ENCODE results near the gene HOXC5.

HOXC5 gene
- total RNA-seq, result 0 reads per million in 2 donors

DNA sequence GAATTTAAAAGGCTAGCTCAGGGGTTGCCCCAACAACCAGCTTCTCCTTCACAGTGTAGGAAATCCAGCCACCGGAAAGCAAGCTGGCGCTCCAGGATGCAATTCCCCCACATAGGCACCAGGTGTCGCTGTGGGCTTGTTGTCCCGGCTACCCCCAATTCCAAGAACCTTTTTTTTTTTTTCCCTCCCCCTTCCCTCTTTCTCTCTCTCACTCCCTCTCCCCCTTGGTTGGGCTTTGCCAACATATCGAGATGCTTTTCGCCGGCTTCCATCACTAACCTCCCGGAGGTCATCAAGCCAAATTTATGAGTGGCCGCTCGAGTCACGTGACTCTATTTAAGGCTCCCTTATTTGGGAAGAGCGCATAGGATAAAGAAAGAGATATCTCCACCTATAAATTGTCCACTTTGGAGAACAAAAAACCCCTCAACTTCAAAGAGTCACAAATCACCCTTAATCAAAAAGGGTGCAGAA, at the start of gene HOXC5:
TSS of gene HOXC5 (plus strand) at position 424 of the 474 bp plus-strand sequence. CDS start 73 bp downstream, outside the sequence.
- no peak for DNase-seq

DNA sequence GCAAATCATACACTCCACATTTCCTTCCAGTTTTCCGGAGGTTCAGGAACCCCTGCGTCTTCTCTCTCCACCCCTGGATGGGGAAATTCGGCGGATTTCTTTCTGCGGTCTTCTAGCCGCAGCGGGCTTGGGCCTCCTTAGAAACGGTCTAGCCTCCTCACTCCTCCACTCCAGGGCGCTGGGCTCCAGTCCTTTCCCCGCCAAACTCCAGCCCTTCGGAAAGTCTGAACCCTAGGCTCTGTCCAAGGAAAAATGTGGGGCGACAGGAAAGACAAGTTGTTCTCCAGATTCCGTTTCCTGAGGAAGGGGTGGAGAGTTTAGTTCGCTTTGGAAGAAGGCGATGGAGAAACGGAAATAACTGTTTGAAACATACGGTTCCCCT, 49.3 kb upstream of the HOXC5 start:
- DNase-seq, result no peak

DNA sequence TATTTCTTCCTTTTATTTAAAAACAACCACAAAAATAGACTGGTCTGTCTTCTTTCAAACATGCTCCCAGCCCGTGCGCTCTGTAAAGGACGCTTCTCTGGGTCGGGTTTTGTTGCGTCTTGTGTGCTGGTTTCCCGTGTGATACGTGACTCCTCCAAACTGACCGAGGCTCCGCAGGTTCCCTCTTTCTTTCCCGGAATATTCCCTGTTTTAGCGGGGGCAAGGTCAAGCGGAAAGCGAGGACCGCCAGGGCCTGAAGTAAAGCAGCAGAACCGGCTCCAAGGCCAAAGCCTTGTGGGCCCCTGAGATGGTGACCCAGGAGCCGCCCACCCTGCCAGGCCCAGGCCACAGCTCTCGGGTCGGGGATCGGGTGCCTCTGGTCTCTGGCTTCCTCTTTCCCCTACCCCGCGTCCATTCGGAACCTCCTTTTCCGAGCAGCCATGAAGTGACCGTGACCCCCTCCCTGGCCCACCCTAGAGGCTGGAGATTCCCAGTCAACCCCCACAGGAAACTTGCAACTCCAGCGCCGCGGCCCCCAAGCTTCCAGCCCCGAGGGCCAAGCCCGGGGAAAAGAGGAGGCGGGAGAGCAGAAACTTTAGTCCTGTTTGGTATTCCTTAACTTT, 48.8 kb upstream of the HOXC5 start:
- no peak for DNase-seq

DNA sequence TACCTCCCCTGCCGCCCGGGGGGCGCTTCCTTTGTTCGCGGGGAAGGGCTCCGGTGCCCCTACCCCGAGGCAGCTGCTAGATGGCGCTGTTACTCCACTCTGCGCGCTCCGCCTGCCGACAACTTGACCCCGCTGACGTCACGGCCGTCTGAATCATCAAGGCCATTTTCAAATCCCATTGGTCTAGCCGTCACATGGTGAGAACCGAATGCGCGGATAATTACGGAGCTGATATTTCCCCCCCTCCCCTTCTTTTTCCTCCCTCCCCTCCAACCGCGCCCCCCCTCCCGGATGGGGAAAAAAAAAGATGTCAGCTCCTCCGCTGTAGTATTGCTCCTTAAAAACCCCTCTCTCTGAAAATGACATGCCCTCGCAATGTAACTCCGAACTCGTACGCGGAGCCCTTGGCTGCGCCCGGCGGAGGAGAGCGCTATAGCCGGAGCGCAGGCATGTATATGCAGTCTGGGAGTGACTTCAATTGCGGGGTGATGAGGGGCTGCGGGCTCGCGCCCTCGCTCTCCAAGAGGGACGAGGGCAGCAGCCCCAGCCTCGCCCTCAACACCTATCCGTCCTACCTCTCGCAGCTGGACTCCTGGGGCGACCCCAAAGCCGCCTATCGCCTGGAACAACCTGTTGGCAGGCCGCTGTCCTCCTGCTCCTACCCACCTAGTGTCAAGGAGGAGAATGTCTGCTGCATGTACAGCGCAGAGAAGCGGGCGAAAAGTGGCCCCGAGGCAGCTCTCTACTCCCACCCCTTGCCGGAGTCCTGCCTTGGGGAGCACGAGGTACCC, 47.8 kb upstream of the HOXC5 start, which contains the start of gene HOXC10:
TSS of gene HOXC10 (plus strand) at position 246 of the 791 bp plus-strand sequence. CDS start at position 360, 114 bp downstream.
- peak; percentile 32 for DNase-seq

DNA sequence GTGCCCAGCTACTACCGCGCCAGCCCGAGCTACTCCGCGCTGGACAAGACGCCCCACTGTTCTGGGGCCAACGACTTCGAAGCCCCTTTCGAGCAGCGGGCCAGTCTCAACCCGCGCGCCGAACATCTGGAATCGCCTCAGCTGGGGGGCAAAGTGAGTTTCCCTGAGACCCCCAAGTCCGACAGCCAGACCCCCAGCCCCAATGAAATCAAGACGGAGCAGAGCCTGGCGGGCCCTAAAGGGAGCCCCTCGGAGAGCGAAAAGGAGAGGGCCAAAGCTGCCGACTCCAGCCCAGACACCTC, 47.2 kb upstream of the HOXC5 start:
- no peak for DNase-seq

DNA sequence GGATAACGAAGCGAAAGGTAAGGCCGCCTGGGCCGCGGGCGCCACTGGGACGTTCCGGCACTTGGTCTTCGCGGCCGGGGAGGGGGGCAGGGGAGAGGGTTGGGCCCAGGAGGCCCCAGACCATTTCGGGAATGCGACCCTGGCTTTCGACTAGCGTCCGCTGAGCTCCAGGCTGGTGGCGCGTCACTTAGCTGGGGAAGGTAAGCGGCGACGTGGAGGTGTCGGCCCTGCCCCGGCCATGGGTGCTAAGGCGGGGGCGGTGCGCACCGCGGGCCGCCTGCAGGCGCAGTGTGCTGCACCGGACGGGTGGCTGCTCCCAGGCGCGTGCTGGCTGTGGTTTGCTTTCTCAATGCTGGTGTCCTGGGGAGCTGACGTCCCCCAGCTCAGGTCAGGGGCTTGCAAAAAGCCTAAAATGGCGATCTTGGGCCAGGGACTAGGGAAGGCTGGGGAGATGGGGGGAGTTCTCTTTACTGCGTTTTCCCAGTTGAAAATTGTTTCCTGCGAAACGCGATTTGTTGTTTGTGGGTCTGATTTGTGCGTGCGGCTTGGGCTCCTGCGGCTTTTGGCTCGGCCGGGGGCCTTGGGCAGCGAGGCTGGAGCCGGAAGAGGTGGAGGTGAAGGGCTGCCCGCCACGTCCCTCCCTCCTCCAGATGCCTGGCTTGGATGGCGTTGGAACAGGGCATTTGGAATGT, 46.7 kb upstream of the HOXC5 start:
- no peak for DNase-seq

DNA sequence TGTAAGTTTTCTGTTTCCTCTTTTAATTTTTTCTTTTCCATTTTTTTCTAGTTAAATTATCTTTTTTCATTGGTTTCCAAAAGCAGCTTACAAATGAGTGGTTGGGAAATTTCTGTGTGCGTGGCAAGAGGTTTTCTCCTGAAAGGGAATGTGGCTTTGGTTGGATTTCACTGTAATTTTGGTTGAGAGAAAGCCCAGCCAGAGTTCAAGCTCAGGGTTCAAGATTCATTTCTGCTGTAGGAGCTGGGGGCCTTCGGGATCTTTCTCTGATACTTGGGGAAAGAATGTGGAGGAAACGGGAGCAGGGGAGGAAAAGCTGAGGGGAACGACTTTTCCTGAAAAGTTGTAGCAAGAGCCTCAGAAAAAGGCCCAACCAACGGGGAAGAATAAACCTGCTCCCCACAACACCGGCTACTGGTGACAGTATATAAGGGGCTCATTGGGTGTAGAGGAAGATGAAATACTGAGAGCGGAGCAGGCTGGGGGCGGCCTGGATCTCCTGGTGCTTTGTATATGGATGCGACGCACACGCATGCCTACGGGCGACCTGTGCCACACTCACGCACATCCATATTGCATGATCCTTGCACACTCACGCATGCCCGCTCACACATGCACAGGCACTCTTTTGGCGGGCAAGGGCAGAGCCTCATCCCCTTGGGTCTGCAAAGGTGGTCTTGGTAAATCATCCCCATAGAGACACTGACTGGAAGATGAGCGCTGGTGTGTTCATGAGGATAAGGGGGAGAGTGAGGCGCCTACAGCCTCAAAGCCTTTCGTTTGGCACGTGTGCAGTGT, 46.0 kb upstream of the HOXC5 start:
- DNase-seq, result no peak

DNA sequence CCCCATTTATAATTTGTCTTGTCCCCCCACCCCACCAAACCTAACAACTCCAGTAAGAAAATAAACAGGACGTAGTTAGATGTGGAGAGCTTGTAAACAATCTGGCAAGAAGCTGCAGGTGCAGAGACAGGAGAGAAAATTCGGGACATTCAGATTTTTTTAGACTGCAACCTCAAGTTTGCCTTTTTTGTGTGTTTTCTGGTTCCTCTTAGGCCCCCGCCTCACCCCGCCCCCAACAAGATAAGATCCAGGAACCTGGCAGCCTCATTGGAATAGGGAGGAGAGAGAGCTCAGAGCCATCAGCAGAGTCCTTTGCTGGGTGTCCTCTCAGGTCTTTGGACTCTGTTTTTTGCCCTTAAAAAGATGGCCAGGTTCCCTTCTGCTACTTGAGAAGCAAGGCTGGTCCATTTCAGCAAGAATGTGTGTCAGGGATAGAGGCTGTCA, 45.0 kb upstream of the HOXC5 start:
- no peak for DNase-seq

DNA sequence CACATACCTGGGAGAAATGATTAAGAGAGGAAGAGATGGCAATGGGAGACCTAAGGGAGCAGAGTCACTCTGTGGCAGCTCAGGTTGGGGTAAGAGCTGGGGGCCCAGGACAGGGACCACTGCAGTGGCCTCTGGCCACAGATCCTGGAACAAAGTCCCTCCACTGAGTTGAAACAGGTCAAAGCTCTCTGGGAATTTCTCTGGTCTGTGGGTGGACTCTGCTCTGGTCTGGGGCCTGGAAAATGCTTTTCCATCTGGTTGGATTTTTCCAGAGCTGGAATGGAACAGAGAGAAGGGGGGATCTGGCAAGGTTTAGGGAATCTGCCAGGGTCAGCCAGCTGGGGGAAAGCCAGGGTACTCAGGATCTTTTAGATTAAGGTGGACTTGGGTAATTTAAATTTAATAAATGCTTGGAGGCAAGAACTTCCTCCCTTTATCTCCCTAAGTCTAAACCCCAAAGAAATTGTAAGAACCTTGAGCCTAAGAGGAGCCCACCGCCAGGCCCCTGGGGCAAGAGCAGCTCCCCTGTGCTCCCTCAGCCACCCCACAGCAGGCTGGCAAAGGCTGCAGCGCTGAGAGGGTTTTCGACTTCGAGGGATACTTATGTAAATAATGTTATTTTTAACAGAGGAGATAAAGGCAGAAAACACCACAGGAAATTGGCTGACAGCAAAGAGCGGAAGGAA, 44.2 kb upstream of the HOXC5 start:
- DNase-seq, result no peak

DNA sequence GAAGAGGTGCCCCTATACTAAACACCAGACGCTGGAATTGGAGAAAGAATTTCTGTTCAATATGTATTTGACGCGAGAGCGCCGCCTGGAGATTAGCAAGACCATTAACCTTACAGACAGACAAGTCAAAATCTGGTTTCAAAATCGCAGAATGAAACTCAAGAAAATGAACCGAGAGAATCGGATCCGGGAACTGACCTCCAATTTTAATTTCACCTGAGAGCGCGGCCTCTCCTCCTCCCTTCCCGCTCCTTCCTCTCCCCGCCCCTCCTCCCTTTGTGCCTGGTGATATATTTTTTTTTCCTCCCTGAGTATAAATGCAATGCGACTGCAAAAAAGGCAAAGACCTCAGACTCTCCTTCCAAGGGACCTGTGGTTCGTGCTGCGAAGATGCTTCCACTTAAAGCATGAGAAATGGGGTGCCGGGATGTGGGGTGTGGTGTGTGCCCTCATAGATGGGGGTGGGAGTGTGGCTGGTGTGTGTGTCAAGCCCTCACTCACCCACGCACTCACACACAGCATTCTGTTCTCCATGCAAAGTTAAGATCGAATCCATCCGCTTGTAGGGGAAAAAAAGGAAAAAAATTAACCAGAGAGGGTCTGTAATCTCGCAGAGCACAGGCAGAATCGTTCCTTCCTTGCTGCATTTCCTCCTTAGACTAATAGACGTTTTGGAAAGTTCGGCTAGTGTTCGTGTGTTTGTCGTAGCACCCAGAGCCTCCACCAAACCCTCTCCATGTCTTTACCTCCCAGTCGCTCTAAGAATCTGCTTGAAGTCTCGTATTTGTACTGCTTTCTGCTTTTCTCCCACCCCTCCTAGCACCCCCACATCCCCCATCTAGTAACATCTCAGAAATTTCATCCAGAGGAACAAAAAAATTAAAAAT, 43.4 kb upstream of the HOXC5 start:
- DNase-seq, result no peak

DNA sequence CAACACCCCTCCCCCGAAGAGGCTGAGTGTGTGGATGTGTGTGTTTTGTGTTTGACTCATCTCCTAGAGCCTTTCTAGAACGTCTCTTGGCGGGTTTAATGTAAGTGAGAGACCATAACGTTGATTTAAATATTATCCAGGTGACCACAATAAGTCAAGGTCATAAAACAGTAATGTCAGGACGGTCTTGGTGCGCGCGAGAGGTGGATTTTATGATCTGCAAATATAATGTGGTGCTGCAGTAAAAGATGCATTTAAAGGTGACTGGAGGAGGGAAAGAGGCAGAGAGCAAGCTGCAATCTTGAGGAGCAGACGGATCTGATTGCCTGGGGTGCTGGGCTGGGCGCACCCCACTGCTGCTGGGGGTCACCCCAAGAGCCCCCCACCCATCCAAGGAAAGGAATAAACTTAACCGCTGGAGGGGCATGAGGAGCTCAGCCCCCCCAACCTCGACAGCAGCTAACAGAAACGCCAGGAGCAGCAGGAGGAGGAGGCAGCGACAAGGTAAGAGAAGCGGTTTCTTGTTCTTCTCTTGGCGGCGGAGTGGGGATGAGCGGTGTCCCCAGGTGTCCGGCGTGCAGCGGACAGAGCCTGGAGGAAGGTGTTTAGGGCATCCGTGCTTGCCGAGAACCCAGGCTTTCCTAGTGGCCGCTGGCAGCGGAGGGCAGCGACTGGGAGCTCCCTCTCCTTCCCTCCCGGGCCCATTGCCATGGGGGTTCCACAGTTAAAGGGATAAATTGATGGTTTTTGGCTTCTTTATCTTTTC, 42.4 kb upstream of the HOXC5 start:
- no peak for DNase-seq

DNA sequence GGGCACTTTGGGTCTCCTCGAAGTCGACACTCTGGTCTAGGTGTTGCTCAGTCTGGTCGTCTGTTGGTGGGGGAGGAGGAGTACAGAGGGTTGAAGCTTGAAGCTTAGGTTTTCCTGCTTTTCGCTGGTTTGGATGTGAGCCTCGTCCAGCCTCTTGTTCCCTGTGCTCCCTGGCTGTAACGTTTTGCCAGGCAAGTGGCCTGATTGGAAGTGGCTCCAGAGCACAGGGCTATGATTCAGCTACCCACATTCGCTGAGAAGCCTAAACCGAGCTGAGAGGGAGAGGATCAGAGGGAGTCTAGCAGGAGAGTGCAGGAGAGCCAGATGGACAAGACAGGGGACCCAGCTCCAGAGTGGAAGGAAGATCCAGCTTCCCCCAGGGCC, 41.8 kb upstream of the HOXC5 start:
- DNase-seq, result no peak

DNA sequence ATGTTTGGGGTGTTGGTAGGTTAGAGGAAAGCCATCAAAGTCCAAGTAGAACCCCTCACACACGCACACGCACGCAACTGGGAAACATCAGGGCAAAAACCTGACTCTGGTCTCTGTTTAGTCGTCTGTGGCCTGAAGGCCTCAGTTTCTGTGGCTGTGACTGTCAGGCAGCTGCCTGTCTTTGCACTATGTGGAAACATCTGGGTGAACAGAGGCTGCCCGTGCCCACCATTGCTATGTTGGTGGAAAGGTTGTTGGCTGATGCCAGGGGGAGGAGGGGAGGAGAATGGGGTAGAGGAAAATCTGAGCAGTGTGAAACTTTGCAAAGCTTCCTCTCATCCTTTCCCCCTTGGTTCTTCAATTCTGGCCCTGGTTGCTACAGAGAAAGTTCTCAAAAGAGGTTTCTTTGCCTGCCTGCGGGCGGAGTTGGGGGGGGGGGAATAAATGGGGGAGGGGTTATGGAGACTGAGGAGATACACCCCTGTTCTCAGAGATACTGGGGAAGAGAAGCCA, 40.4 kb upstream of the HOXC5 start:
- DNase-seq, result no peak

DNA sequence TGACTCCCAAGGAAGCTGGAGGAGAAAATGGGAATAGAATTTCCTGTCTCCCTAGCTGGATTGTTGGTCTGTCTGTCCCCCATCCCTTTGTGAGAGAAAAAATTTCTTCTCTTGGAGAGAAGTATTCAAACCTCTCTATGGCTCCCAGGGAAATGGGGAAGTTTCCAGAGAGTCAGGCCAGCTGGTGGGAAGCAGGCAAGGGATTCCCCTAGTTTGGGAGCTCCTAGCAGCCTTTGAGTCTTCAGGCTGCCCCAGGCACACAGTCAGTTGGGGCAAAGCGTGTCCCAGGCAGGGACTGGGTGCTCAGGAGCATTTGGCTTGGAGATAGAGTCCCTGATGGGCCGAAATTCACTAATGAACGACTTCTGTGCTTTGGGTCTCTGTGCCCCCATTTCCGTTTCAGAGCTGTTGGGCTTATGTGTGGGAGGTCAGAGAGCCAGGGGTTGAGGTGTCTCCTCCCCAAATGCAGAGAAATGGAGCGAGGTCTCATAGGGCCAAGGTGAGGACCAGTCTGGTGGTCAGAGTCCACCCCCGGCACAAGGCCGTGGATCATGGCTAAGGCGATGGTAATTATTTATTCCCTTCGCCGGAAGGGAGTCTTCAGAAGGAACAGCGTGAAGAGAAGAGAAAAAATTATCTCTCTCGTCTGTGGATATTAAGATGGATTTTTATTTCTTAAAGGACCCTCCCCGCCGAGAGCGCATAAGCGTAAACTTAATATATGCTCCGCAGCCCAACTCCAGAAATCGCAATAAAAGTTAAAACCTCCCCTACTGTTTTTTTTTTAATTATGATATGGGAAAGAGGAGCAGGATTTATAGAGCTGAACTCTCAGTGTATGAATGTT, 39.5 kb upstream of the HOXC5 start:
- DNase-seq, result no peak

DNA sequence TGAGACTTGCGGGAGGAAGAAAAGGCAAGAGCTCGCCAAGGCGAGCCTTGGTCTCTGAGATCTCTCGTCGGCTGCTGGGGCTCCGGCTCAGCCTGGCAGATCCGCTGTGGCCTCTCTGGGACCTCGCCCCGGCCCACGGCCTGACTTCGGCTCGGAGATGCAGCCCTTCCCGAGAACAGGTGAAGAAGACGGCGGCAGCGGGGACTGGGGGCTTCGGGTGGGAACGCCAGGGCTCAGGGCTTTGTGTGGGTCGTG, 38.9 kb upstream of the HOXC5 start:
- no peak for DNase-seq

DNA sequence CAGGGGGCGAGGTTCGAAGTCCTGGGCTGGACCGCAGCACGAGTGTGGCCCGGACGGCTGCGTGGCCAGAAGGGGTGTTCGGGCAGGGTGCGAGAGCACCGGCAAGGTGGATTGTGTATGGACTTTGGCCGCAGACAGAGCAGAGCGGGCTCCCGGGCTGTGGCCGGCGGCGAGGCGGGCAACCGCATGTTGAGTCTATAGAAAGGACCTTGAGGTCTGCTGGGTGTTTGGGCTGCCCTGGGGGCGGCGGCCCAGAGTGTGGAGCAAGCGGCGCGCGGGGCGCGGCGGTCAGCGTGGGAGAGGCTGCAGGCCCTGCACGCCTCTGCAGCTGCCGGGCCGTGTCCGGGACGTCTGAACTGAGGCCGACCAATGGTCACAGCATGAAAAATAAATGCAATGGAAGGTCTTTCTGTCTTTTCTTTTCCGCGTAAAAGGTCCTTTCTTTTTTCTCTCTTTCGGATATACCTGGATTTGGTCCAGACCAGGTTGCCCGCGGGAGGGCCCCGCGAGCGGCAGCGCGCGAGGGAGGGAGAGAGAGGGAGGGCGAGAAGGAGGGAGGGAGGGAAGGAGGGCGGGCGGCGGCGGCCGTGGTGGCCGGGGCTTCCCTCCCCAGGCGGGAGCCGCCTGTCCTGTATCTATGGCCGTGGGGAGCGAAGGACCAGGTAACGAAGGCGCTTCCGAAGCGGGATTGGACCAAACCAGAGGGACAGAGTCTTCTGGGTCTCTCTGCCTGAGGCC, 38.4 kb upstream of the HOXC5 start:
- DNase-seq, result no peak

DNA sequence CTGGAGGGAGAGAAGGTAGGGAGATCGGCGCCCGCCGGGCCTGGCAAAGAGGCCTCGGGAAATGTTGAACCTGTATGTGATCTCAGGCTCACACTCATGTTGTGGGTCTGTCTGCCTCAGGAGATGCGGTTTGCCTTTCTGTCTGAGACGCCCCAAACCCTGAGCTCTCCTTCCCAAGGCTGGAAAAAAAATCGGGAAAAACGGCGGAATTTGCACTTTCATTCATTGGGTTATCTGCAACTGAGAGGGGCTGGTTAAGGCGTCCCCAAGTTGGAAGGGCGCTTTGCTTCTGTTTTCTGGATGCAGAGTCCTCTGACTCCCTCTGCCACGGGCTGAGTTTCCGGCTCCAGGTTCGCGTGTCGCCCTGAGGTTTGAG, 37.9 kb upstream of the HOXC5 start:
- no peak for DNase-seq

DNA sequence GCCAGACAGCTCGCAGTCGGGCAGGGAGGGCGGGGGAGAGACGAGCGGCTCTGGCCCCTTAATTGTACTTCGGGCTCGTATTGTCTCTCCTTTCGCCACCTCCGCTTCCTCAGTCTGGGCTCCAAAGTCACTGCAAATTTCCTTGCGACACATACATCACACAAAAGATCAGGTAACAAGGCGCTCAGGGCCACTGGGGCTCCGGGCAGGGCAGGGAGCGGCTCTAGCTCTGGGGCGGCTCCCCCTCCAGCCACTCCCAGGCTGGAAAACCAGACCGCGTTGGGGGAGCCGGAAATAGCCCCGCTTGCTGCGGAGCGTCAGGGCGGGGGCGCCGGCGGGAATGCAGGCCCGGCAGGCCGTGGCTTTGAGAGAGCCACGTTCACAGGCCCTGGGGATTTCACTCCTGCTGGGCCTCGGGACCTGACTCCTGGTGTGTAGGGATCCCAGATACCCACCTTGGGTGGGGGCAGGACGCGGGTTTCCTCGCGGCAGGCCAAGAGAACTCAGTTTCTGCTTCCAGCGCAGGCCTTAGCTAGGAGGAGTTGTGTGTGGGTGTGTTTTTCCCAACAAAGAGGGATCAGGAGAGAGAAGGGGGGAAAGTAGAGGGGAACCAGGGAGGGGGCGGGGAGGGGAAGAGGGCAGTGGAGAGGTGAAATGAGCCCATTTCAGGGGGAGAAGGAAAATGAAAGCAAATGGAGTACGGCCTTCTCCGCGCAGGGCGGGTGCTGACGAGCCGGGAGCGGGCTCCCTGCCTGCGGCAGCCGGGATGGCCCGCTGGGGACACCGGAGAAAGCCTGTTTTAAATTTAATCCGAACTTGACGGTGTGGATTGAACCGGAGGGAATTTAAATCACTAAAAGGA, 37.2 kb upstream of the HOXC5 start:
- no peak for DNase-seq

All from activated gamma-delta T cell (primary cell).